GM18870 (cell line): ENCODE data around the gene NEU4.
"Not testable (repeated sequence)": the region's sequence is repeated elsewhere in the genome, so short reads cannot be mapped to it uniquely, and the experiment has no call there.

Experiments used
- ATAC-seq: cut with Tn5 transposase; IDR thresholded peaks from one replicate; pipeline ENCODE4 v1.9.1; 2021; ENCODE audit warnings: moderate library complexity; ENCODE audit not compliant: unreplicated experiment

The NEU4 gene, protein sequence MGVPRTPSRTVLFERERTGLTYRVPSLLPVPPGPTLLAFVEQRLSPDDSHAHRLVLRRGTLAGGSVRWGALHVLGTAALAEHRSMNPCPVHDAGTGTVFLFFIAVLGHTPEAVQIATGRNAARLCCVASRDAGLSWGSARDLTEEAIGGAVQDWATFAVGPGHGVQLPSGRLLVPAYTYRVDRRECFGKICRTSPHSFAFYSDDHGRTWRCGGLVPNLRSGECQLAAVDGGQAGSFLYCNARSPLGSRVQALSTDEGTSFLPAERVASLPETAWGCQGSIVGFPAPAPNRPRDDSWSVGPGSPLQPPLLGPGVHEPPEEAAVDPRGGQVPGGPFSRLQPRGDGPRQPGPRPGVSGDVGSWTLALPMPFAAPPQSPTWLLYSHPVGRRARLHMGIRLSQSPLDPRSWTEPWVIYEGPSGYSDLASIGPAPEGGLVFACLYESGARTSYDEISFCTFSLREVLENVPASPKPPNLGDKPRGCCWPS

DNA sequence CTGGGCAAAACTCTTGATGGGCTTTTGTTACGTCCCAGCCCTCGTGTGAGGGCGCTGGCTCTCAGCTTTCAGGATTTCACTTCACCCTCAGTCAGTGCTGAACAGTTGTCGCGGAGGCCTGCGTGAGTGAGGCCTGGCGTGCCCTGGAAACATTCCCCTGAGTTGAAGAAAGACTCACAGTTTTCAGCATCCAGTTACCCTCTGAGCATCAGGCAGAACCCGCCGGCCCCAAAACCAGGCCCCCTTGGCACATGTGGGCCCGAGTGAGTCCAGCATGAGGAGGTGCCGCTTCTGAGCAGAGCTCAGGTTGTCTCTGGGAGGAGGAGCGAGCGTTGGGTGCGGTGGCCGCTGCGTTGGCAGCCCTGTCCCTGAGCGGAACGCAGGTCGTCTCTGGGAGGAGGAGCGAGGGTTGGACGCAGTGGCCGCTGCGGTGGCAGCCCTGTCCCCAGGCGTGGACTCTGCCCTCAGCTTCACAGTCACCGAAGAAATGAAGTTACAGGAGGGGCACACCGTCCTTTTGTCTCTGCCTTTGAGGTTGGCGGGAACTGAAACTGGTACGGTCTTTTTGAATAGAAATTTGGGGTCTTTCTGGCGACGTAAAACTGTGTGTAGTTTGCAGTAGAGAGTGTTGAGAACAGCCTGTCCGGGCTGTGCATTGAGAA is at the start of gene NEU4:
Gene NEU4, plus strand, starts transcription at position 473 of the 662 bp plus-strand sequence. CDS start 5,292 bp downstream, outside the sequence.
- ATAC-seq = no peak

DNA sequence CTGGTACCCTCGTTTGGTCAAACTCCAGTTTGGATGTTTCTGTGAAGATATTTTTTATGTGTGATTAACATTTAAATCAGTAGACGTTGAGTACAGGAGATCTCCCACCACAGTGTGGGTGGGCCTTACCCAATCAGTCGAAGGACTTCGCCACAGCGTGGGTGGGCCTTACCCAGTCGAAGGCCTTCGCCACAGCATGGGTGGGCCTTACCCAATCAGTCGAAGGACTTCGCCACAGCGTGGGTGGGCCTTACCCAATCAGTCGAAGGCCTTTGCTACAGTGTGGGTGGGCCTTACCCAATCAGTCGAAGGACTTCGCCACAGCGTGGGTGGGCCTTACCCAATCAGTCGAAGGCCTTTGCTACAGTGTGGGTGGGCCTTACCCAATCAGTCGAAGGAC is 49.1 kb upstream of the NEU4 start:
- not testable (repeated sequence) for ATAC-seq

DNA sequence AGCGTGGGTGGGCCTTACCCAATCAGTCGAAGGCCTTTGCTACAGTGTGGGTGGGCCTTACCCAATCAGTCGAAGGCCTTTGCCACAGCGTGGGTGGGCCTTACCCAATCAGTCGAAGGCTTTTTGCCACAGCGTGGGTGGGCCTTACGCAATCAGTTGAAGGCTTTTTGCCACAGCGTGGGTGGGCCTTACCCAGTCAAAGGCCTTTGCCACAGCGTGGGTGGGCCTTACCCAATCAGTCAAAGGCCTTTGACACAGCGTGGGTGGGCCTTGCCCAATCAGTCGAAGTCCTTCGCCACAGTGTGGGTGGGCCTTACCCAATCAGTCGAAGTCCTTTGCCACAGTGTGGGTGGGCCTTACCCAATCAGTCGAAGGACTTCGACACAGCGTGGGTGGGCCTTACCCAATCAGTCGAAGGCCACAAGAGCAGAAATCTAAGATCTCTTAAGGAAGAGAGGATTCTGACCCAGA is 48.7 kb upstream of the NEU4 start:
- ATAC-seq = no peak

DNA sequence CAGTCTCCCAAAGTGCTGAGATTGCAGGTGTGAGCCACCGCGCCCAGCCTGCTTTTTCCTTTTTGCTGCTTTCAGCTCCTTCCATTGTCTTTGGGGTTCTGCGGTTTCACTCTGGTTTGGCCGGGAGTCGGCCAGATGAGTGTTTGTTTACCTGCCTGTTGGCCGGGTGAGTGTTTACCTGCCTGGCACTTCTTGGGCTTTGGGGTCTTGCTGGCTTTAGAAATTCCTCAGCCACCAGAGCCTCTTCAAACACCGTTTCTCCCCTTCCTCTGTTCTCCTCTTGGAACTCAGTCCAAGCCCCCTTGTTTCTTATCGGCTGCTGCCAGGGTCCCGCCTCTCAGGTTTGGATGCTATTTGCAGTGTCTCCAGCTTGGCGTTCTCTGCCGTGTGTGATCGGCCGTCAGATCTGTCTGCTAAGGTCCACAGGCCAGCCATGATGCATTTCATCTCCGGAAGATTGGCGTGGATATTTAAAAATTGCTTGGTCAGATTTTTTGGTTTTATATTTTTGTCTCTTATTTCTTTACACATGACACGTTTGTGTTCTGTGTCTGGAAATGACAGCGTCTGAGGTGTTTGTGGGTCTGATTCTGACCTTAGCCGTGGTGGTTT is 46.6 kb upstream of the NEU4 start:
- ATAC-seq = no peak

DNA sequence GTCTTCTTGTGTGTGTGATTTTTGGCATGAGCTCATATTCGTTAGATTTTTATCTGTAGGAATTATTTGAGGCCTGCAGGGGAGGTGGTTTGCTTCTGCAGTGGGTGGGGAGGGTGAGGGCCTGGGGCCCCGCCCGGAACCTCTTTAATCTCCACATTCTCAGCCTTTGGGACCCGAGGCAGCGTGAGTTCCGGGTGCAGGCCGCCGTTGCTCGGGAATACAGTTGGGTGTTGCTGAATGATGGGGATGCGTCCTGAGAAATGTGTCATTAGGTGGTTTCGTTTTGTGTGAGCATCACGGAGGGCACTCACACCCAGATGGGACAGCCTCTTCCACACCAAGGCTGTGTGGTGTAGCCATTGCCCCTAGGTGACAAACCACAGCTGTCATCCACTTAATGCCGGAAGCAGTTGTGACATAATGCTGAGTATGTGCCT is 46.0 kb upstream of the NEU4 start:
- ATAC-seq = no peak

DNA sequence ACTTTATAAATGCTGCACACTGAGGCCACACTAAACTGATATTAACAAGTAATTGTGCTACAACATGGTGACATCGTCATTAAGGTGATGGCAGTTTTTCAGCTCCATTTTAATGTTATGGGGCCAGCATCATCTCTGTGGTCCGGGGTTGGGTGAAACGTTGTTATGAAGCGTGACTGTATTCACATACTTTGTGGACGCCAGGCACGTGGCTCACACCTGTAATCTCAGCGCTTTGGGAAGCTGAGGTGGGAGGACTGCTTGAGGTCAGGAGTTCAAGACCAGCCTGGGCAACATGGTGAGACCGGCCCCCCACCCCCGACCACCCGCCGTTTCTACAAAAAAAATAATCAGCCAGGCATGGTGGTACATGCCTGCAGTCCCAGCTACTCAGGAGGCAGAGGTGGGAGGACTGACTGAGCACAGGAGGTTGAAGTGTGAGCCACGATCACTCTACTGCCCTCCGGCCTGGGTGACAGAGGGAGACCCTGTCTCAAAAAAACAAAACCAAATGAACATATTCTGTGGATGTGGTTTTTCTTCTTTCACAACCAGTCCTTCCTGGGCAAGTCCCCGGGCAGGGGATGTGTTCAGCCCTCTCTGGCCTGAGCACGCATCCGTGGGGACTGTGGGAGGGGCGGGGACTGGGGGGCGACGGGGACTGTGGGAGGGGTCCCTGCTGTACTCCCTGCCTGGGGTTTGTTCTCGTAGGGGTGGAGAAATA is 45.3 kb upstream of the NEU4 start:
- no peak for ATAC-seq

DNA sequence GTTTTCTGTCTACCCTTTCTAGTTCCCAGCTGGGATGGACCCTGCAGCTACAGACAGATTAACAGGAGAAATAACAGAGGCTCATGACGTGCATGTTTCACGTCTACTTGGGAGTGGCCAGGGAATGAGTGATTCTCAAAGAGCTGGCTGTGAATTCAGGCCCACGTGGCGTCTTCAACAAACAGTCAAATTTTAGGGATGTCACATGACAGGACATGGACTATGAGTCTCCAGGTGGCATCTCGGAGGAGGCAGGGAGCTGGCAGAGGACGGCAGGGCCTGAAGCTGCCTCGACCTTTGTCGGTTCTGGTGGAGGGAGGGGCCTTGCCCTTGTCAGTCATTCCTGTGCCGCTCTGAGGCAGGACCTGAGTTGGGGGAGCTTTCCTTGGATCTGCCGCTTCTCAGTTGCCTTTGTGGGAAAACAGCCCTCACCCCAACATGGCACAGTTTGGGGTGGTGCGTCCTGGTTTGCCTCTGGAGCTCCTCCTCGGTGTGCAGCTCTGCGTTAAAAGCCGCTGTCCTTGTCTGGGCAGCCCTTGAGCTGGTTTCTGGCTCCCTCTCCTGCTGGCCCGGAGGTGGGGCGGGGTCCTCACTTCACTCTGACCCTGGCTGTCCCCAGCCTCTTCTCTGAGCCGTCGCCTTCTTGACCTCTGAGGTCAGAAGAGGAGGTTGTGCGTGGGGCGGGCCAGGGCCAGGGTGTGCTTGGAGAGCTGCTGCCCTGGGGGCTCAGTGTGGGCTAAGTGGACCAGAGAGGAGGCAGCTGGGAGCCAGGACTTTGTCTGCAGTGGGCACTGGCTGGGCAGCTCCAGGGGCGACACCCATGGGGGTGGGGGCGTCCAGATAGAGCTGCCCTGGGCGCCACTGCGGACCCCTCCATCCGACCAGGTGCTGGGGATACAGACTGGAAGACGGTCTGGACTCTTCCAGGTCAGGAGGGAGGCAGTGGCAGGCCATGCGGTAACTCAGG is 44.4 kb upstream of the NEU4 start:
- no peak for ATAC-seq

DNA sequence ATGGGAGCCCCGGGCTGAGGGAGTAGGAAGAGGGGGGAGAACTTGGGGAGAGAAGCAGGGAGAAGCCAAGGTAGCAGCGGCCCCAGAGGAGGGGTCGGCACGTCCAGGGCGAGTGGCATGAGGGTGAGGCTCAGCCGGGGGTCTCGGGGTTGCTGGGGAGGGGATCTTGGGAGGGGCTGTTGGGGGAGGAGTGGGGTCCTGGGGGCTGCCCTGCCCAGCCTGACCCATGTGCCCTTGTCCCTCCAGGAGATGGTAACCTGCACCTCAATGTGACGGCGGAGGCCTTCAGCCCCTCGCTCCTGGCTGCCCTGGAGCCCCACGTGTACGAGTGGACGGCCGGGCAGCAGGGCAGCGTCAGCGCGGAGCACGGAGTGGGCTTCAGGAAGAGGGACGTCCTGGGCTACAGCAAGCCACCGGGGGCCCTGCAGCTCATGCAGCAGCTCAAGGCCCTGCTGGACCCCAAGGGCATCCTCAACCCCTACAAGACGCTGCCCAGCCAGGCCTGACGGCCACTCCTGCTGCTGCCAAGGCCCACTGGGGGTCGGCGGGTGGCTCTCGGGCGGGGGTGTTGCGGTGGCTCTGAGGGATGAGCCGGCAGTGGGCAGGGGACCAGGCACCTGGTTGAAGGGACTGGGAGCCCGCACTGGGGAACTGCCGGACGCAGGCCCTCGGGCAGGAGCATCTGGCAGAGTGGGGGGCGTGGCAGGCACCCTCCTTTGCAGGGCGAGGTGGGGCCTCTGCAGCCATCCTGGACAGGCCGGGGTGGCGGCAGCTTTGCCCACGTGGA is 41.3 kb upstream of the NEU4 start:
- no peak for ATAC-seq

DNA sequence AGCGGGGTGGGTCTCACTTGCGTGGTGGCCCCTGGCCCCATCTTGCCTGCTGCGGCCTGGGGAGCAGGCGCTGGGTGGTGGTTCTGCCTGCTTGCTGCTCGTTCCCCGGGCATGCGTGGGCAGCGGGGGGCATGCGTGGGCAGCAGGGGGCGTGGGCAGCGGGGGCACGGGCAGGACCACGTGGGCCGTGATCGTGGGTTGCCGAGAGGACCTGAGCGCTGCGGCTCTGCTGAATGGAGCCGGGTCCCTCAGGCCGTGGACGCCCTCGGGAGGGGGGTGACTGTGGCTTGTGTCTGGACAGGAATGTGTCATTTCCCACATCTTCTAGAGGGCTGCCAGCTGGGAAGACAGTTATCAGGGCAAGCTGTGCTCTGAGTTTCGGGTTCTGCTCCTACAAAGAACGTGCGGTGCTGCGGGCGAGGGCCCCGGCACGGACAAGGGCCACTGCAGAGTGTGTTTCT is 40.7 kb upstream of the NEU4 start:
- ATAC-seq = no peak

DNA sequence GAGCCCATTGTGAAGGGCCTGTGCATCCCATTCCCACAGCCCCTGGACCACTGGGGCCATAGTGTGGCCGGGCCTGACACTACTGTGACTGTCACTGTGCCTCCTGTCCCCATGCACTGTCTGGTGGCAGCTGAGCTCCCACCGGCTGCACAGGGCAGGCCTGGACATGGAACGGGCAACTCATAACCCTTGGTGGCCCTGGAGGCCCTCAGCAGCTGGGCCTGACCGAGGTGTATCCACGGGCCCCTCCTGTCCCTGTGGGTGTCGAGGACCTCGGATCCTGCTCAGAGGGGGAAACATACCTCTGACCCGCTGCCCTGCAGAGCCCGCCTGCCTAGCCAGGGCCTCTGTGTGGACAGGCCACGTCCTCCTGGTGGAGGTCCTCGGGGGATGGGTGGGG is 40.1 kb upstream of the NEU4 start:
- no peak for ATAC-seq

DNA sequence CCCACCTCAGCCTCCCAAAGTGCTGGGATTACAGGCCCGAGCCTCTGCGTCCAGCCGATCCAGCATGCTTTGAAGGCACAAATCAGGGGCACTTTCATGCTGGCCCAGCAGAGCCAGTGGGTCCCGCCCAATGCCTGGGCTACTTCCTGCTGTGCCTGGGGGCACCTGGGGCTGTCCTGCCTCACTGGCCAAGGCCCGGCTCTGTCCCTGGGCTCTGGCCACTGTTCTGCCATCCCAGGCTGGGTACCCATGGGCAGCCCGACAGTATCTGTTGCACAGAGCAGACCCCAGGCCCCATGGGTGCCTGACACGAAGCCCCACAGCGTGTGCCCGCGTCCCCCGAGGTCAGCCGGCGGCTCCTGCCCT is 39.2 kb upstream of the NEU4 start:
- ATAC-seq = no peak

DNA sequence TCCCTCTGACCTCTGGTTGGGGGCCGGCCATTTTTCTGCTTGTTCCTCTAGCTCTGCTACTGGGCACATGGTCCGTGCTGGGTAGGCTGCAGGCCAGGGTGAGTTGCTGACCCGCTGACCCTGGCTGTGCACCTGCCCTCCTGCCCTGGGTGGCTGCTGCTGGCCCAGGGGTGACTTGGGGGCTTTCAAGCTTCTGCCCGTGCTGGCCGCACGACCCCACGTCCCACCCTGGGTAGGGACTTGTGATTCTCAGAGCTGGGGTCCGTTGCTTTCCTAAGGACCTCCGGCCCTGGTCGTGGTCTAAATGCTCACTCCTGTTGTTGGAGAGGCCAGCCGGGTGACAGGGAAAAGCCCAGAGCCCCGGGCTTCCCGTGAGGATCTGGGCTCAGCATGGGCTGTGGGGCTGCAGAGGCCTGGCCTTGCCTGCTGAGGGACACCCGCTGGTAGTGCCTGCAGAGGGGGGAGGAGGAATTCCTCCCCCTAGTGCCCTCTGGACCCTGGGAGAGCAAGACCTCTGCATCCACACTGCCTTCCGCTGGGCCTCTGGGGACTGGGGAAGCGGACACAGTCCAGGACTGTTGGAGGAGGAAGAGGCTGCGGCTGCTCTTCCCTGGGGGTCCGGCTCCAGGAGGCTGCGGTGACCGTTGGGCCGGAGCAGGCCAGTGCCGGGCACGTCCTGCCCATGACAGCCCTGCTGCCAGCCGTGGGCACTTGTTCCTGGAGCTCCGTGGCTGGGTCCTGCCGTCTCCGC is 38.6 kb upstream of the NEU4 start:
- no peak for ATAC-seq

DNA sequence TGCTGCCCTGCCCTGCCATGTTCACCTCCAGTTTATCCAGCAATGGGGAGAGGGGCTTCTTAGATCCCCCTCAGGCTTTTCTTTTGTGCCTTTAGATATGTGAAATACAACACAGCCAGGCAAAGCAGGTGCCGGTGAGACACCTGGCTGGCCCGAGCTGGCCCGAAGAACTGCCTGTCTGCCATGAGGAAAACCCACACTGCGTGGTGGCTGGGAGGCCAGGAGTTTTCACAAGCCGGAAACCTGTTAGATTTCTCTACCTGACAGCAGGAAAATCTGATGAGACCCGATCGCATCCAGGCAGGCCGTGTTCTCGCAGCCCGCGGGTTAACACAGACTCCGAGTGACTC is 38.1 kb upstream of the NEU4 start:
- ATAC-seq = no peak

DNA sequence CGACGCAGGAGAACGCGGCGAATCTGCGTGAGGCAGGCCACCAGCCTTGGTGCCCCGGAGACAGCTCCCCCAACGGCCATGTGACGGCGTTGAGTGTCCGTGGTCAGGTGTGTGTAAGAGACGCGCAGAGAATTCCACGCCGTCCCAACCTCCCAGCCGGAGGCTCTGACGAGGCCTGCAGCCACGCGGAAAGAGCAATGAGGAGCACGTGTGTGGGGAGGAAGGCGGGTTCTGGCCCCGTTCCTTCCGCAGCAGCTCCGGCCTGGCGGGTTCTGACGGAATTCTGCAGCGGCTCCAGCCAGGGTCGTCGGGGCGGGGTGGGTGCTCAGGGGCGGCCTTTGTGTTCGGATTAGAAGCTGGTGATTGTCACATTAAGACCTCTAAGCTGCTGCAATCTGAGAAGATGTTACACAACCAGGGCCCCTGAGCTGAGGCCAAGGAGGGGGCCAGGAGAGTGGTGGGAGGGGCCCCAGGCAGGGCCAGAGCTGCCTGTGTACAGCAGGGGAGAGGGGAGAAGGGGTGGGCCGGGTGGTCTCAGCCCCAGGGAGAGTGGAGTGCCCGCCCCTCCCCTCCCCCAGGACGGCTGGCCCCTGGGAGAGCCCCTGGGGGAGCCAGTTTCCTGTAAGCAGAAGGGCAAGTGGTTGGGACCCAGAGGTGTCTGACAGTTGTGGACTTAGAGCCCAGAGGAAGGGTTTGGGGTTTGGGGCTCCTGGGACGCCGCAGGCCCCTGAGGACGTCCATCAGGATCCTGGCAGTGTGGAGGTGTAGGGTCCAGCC is 37.5 kb upstream of the NEU4 start:
- no peak for ATAC-seq

DNA sequence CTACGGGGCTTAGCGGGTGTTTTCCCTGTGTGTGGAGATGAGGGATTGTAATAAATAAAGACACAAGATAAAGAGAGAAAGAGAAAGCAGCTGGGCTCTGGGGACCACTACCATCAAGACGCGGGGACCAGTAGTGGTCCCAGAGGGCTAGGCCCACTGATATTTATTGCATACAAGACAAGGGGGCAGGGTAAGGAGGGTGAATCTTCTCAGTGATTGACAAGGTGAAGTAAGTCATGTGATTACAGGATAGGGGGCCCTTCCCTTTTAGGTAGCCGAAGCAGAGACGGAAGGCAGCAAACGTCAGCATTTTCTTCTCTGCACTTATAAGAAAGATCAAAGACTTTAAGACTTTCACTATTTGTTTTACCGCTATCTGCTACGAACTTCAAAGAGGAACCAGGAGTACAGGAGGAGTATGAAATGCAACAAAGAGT is 36.9 kb upstream of the NEU4 start:
- ATAC-seq = no peak

DNA sequence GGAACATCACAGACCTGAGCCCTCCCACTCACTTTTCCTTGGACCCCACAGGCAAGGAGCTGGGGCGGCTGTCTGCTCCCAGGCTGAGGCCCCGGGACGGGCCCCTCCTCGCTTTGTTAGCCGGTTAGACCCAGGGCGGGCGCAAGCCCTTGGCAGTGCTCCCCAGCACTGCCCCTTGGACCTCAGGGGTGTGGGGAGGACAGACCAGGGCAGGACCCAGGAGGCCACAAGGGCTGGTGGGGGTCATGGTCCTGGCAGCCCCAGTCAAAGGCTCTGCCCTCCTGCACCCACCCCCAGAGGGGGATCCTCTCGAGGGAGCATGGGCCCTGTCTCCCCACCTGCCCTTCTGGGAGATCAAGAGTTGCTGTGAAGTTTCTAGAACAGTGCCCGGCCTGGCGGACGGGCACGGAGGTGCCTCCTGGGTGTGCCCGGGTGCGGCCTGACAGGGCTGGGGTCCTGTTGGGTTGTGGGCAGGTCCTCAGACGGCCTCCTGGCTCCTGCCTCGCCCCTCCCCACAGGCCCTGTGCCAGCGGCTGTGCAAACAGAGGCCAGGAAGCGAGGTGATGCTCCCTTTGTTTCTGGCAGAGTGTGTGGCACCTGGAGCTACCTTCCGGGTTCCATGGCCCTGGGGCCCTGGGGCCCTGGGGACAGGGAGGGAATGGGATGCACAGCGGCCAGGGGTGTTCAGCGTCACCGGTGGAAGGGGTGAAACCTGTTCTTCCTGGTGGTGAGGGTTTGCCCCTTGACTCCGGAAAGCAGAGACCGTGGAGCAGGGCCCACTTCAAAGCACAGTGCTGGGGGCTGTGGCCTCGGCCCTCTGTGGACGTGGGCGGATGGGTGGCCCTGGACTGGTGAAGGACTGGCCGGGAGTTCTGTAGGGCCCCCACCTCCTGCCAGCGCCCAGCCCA is 35.2 kb upstream of the NEU4 start:
- ATAC-seq = no peak
